Epithelial cell of proximal tubule (primary cell): Measurements from ENCODE around the gene BRPF1. TPM values are rescaled to one million over a fixed set of nuclear protein-coding genes. Genes with fewer than 3 reads are reported as not detected.

Source experiments
- DNase-seq: peaks from one replicate; pipeline ENCODE4 v3.0.0-alpha.2; 2011; ENCODE audit warnings: low read depth
- H3K4me3 ChIP-seq: 2 replicates; pipeline ENCODE4 v1.5.1; 2011; ENCODE audit warnings: low read depth, mild to moderate bottlenecking, low read length
- CTCF ChIP-seq: conservative IDR thresholded peaks from 2 replicates; pipeline ENCODE4 v1.5.1; 2012; ENCODE audit warnings: low read depth, mild to moderate bottlenecking, low read length
- total RNA-seq: library from RNA; depleted of rRNA; stranded (reverse); fragments of >200 nt; gene quantifications from 2 replicates; pipeline ENCODE4 v1.2.3, GENCODE V29; 2015

The BRPF1 gene
- total RNA-seq, 1 donor from 2014 or later: 15.7 TPM

DNA sequence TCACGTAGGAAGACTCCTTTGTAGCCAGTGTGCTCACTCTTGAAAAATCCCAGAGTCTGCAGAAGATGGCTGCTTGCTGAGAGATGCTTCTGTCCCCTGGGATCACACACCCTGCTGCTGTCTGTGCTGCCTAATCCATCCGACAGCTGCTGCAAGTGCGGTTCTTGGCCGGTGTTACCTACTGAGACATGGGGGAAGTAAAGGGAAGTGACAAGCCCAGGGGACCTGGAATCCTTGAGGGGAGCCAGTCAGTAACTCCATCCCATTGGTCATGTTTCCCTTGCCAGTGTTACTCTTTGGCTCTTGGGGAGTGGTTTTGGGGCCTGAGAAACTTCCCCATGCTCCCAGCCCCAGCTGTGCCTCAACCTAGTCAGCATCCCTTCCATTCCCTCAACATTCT, 36.2 kb upstream of the BRPF1 start:
- no peak for TF ChIP-seq CTCF
- no peak for DNase-seq
- H3K4me3 ChIP-seq: no peak overlapping the region

GRCh38 chr3:9695746-9696145, 35.8 kb upstream of the BRPF1 start:
- H3K4me3 ChIP-seq: no peak overlapping the region
- DNase-seq: no peak
- no peak for TF ChIP-seq CTCF

DNA sequence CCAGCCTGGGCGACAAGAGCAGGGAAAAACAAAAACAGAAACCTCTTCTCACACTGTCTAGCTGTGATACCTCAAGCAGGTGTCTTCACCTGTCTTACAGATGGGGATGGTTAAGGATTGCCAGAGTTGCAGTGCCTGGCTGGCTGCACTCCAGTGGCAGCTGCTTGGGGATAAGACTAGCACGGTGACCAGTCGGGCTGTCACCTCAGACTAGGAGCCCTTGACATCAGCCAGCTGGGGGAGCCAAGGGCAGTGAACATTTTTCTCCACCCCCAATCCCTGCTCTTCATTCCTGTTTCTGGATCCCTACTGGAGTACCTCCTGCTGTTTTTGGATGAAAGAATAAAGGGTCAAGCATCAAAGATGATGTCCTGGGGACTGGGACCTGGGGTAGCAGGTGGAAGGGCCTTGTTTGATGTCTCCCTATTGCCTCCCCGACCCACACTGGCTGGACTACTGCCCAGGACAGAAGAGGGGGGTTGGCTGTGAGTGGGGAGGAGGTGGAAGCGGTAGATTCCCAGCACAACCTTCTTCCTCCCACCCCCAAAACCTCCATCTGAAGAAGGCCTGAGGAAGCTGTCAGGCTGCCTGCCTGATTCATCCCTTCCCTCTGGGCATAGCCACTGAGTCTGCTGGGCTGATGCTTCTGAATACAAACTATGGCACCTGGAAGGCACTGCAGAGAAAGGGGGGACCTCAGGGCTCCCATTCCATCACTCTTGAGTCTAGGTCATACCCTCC, 34.9 kb upstream of the BRPF1 start:
- TF ChIP-seq CTCF: no peak
- no peak overlapping the region for H3K4me3 ChIP-seq
- no peak for DNase-seq

DNA sequence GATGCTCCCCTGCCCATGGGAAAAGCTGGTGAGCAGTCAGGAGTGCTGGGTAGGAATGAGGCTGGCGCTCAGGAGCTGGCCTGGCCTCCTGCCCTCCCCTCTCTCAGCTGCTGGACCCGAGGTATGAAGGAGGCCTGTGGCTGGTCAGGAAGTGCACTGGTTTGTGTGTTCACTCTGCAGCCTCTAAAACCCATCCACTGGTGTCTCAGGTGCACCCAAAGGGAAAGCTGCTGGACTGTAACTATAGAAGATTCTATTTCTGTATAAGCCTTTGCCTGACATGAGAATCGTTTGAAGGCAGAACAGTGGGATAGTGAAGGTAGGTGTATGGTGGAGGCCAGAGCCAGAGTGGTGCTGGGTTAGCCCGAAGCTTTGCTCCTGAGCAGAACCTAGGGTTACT, 33.6 kb upstream of the BRPF1 start:
- no peak for TF ChIP-seq CTCF
- no peak for DNase-seq

DNA sequence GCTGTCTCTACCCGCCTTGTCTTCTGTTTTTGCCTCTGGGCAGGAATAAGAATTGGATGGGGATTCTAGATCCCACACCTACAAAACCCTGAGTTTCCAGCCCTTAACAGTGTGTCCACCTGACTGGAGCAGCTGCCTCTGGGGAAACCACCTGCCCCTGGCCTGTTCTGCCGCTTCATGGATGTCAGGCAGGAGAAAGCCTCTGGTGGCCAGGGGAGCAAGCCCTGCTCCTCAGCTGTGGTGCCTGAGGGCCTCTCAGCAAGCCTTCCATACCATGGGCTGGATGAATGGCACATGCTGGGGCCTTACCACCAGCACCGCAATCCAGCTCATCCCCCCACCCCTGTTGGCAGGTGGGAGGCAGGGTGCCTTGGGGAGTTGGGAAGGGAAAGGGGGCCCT, 33.2 kb upstream of the BRPF1 start:
- H3K4me3 ChIP-seq: no peak overlapping the region

More for the DNA sequence above, 33.6 kb upstream of the BRPF1 start:
- no peak overlapping the region for H3K4me3 ChIP-seq

DNA sequence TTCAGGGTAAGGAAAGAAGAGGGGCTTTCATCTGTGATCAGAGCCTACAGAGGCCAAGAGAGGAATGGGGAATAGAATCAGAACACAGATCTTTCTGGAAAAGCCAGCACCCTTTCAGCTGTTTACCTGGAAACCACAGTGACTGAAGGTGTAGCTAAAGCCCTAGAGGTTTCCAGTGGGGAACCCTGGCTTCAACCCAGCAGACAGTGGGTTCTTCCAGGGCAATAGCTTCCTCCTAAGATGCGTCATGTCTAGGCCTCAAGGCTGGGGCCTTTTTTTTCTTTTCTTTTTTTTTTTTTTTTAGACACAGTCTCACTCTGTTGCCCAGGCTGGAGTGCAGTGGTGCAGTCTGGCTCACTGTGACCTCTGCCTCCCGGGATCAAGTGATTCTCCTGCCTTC, 31.0 kb upstream of the BRPF1 start:
- TF ChIP-seq CTCF: no peak
- H3K4me3 ChIP-seq: no peak overlapping the region
- DNase-seq: no peak

More for the DNA sequence above, 33.2 kb upstream of the BRPF1 start:
- no peak for TF ChIP-seq CTCF
- no peak for DNase-seq

GRCh38 chr3:9701006-9701405, 30.5 kb upstream of the BRPF1 start:
- no peak for DNase-seq
- TF ChIP-seq CTCF: no peak

More at GRCh38 chr3:9701006-9701405, 30.5 kb upstream of the BRPF1 start:
- no peak overlapping the region for H3K4me3 ChIP-seq
